HG03095 (cell line): ENCODE results near the gene NR3C1.

Experiments
- ATAC-seq: cut with Tn5 transposase; IDR thresholded peaks from one replicate; pipeline ENCODE4 v1.9.1; 2021; ENCODE audit warnings: moderate library complexity; ENCODE audit not compliant: unreplicated experiment

Gene NR3C1

GRCh38 chr5:143243103-143243502, 160.4 kb downstream of the NR3C1 start:
- no peak for ATAC-seq

DNA sequence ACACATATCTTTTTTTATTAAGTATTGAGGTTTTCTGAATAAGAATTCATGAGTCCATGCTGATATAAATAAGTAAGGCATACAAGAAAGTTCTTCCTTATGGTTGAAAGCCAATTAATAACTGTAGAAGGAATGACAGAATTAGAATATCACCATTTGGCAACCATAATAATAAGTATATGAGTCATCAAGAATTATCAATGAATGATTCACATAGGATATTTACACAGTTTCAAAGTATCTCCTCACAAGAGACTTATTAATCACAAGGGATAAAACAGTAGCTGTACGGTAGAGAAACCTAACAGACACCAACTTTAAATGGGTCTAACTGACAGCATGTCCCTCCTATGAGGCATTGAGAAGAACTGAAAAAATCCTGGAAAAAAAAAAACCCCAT, 161.6 kb downstream of the NR3C1 start:
- no peak for ATAC-seq

DNA sequence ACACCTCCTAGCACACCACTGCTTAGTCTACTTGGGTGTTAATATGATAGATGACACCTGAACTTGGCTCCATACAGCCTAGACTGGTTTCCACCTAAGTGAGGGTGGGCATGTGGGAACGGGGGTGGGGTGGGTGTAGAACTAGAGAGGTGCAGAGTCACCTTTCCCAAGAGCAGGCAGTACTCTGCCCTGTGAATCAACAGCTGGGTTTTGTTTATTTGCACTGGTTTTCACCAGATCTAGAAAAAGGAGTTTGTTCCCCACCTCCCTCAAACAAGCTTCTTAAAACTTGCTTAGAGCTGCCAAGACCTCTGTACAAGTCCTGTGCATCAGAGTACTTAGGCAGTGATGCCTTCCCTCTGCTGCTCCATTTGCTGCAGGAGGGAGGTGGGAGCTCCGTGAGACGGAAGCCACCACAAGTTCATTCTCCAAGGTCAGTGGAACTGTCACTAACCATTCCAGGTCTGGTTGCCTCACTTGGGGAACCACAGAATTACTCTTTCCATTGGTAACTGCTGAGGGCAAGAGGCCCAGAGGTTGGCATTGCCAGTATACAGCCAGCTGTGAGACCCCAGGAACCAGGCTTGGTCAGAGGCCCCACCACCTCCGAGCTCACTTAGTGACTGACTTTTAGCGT, 163.5 kb downstream of the NR3C1 start:
- ATAC-seq = no peak

DNA sequence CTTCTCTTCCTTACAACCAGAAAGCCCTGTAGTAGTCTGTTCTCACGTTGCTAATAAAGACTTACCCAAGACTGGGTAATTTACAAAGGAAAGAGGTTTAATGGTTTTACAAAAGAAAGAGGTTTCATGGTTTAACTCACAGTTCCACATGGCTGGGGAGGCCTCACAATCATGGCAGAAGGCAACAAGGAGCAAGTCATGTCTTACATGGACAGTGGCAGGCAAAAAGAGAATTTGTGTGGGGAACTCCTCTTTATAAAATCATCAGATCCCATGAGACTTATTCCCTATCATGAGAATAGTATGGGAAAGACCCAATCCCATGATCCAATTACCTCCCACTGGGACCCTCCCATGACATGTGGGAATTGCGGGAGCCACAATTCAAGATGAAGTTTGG, 164.9 kb downstream of the NR3C1 start:
- ATAC-seq = no peak

DNA sequence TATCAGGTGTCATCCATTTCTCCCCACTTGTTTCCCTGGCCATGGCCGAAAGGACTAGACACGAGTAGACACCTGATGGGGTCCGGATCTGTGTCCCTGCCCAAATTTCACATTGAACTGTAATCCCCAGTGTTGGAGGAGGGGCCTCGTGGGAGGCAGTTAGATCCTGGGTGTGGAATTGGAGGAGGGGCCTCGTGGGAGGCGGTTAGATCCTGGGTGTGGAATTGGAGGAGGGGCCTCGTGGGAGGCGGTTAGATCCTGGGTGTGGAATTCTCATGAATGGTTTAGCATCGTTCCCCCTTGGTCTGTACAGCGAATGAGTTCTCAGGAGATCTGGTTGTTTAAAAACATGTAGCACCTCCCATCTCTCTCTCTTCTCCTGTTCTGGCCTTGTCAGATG, 165.8 kb downstream of the NR3C1 start:
- ATAC-seq = no peak

GRCh38 chr5:143236682-143237081, 166.8 kb downstream of the NR3C1 start:
- ATAC-seq = no peak

DNA sequence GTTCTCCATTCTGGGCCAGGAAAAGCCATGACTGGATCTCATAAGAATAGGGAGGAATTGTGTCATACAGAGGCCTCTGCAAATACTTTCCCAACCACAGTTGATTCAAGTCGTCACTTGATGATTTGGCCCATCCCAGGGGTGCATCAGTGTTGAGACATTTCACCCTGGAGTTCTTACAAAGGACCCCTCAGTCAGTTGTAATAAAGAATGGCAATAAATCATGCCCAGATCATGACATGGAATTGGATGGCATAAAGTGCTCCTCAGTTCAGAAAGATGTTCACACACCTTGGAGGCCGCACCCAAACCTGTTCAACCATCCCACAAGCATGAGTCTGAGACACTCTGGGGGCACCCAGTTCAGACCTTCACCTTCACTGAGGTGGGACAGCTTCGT, 168.1 kb downstream of the NR3C1 start:
- no peak for ATAC-seq

DNA sequence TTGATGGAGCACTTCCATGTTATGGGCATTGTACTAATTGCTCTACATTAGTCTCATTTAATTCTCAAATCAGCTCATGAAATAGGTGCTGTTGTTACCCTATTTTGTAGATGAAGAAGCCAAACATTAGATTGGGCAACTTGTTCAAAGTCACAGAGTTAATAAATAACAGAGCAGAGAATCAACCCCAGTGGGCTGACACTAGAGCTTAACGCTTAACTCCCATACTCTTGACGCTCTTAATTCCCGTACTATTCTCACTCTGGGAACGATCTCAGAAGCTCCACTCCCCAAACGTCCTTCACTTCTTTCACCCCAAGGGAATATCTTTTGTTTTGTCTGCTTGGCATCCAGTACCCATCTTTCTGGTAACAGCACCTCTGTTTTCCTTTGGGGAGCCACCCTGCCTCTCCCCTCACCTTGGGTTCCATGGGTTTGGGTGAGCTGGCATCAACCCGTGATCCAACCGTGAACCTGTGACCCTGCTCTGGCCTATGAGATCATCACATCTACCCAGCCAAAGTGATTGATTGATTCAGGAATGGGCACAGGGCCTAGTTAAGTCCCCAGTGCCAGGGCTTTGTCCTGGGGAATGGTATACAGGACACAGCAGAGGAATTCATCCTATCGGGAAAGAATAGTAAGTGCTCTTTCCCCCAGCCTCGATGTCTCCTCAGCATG, 169.2 kb downstream of the NR3C1 start:
- no peak for ATAC-seq

DNA sequence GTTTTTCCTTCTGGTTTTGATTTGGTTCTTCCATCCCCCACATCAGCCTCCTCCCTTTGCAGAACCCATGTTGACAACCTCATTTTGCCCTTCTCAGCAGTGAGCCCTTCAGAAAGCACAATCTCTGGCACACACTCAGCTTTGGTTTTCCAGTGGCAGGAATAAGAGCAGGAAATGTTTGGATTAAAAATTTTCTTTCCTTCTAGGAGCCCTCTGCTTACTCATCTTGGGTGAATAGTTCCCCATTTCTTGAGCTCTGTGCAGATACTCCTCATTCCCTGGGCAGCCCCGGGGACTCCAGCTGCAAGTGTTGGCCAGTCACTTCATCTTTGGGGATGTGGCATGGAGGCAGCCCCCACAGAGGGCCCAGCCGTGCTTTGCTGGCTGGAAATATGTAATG, 170.5 kb downstream of the NR3C1 start:
- no peak for ATAC-seq

- no peak for ATAC-seq
Observed at GRCh38 chr5:143231973-143232812, 171.3 kb downstream of the NR3C1 start.

DNA sequence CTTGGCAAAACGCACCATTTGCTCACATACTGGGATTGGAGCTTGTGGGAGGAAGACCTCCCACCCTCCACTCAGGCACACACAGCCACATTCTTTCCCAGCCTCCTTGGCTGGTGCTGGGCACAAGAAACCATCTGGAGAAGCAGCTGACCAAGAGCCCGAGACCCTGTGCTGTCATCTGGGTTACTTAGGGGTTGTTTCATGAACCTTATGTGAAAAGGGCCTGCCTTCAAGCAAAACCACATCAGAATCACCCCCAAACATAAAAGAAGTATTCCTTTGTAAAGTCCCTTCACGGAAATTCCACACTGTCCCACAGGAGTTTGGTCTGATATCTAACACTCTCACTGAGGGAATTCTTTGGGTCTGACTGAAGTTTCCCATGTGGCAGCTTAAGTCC, 172.1 kb downstream of the NR3C1 start:
- no peak for ATAC-seq

- no peak for ATAC-seq
Observed at GRCh38 chr5:143230676-143230996, 172.8 kb downstream of the NR3C1 start.

DNA sequence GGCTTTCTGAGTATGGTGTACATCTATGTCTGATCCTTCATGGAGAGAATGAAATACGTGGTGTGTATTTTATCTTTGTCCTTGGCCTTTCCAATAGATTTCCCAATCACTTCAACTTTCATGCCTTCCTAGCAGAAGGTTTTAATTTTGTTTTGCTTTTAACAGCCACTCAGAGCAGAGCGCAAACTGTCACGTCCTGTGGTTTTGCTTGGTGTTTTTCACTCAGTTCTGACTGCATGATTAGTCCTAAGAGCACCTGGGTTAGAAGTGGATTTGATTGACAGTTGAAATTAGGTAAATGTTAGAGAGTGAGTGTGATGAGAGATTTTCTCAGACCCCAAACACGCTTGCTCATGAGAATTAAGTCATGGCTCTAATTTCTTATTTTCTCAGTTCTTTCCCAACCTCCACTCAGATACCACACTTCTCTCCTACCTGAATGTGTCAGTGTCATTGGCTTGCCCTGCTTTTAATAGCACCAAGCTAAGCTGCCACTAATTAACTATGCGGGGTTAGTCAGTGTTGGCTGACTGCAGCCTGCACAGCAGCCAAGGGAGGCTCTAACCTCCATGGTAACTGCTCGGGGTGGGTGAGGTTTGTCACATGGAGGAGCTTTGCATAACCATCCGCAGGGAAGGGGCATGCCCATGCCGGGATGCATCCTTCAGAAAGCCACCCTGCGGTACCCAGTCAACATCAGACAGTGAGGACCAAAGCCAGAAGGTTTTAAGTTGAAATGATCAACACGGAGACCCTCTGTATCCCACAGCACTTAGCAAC, 173.4 kb downstream of the NR3C1 start:
- peak; percentile 89 for ATAC-seq

DNA sequence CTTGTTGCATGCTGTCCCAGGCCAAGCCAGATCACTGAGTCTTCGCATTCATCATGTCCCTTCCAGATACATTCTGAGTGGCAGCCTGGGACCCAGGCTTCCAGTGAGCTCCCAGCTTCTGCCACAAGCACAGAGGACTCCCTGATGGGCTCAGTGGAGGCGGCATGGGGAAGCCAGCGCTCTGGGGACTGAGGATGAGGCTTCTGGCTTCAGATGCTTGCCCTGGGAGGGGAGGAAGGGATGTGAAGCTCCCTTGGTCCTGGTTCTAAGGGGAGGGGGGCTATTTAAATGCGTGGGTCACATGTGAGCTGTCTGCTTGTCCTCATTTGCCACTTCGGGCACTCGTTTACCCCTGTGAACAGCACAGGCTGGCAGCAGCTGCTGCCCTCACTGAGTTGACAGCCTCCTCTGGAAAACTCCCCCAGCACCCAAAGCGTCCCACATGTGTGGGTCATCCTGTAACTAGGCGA, 174.0 kb downstream of the NR3C1 start:
- peak; percentile 25 for ATAC-seq

- no peak for ATAC-seq
Observed at GRCh38 chr5:143228597-143229293, 174.7 kb downstream of the NR3C1 start.
